Measurements from ENCODE around the gene PRXL2B.
A peak's percentile ranks its signal among the peaks of the same experiment; 100 is the strongest.
"Not testable (repeated sequence)": the region's sequence is repeated elsewhere in the genome, so short reads cannot be mapped to it uniquely, and the experiment has no call there.

Gene PRXL2B, protein sequence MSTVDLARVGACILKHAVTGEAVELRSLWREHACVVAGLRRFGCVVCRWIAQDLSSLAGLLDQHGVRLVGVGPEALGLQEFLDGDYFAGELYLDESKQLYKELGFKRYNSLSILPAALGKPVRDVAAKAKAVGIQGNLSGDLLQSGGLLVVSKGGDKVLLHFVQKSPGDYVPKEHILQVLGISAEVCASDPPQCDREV

DNA sequence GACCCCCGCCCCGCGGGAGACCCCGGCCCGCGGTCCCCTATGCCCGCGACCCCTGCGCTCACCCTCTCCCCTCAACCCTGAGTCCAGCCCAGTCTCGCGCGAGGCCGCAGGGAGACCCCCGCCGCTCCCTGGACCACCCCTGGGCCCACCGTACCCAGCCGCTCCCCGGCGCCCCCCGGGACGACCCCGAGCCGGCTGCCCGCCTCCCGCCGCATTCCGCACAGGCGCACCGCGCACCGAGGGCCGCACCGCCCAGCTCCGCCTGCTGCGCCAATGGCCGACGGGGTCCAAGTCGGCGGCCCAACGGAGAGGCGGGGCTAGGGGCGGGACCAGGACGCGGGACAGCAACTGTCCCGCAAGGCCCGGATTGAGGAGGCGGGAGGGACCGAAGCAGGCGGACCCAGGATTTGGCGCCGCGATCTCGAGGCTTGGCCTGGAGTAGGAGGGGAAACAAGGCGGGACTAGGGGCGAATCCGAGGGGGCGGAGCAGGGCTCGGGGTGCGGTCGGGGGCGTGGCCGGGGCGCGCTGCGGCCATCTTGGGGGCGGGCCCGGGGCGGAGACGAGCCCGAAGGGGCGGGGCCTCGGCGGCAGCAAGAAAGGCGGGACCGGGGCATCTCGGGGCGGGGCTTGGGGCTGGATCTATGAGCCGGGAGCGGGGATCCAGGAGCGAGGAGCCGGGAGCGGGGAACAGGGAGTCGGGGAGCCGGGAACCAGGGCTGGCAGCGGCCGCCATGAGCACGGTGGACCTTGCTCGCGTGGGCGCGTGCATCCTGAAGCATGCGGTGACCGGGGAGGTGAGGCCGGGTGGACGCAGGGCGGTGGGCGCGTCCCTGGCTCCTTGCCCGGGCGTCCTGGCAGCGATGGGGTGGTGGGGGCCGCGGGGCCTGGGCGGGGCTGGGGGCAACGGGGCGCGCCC is at the start of gene PRXL2B:
Gene PRXL2B, plus strand, starts transcription at position 624 of the 917 bp plus-strand sequence. Its CDS starts 109 bp downstream, at position 733.
- peak; percentile 99 for DNase-seq

DNA sequence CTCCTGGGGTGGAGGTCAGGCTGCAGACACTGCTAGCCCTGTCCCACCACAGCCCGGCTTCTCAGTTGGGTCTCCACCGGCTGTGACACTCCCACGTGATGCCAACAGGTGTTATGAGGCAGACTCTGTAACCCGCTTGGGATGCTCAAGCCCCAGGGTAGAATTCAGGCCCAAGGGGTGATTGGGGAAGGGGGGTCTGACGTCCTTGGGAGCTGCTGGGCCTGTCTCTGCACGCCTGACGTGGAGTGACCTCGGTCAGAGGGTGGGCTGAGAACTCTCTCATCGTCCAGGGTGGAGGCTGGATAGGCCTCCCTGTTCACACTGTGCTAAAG is 48.8 kb upstream of the PRXL2B start:
- no peak for DNase-seq

- DNase-seq: no peak
These were observed 48.2 kb upstream of the PRXL2B start for GRCh38 chr1:2538376-2538775.

- no peak for DNase-seq
These were observed 47.7 kb upstream of the PRXL2B start for GRCh38 chr1:2538872-2539271.

DNA sequence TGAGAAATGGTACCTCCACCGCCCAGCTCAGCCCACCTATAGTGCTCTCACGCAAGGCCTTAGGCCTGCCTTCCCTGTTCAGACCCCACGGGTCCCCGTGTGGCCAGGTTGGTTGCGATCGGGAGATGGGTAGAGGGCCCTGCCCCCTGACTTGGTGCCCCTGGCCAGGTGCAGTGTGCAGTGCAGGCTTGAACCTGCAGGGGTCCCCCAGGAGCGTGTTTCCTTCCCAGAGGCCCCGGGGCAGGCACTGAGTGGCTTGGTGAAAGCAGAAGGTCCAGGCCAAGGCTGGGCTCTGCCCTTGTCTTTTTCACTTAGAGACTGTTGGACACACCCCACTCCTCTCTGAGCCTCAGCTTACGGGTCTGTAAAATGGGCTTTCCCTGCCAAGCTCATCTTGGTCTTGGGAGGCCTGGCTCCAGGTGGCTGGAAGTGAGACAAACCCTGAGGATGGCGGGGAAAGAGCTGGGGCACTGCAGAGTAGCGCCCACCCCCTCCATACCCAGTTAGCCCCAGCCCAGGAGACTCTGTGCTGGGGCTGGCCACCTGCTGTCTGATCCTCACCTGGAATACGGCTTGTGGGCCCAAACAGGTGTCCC is 47.2 kb upstream of the PRXL2B start:
- DNase-seq: no peak

DNA sequence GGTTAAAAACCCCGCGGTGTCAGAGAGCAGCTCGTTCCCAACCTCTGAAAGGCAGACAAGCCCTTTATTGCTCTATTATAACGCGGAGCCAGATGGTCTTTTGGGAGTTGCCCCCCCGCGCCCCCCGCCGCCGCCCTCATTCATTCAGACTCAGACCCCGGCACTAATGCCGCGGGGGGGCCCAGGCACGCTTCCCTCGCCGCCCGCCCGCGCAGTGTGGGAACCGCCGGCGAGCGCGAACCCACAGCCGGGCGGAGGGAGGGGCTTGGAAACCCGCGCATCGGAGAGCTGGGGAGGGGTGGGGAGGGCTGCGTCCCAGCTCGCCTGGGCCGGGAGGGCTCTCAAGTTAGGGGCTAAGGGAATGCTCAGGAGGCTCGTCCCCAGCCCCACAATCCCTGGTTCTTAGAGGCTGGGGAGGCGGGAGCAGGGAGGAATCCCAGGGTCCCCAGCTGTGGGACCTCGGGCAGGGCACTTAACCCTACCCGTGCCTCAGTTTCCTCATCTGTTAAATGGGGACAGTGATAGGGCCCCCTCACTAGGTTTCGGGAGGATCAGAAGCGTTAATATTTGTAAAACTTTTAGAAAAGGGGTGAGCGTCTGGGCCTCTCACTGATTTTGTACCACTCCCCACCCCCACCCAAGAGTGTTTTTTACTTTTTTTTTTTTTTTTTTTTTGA is 45.6 kb upstream of the PRXL2B start:
- no peak for DNase-seq

DNA sequence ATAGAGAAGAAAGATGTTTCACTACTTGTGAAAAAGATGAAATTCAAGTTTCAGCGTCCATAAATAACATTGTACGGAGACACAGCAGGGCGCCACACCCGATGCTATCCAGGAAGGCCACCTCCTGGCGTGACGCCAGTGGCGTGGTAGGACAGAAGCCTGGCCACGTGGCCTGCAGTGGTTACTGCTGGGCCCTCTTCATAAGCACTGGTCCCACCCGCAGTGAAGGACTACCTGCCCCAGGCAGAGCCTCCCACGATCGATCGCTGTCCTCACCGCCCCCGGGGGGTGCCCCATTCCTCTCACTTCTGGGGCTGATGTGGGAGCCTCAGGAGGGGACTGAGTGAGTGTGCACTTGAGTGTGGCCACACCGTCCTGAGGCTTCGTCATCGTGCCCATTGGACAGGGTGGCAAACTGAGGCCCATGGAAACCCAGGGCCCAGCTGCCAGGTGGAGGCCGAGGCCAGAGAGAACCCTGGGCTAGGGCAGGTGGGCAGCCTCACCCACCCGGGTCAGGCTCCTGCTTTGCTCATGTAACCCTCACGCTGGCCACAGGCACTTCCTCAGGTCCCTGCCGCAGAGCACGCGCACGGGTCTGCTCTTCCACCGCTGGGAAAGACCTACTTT is 44.8 kb upstream of the PRXL2B start:
- DNase-seq: no peak

- DNase-seq: no peak
These were observed 44.2 kb upstream of the PRXL2B start for GRCh38 chr1:2542246-2542915.

- no peak for DNase-seq
These were observed 43.0 kb upstream of the PRXL2B start for GRCh38 chr1:2543543-2544092.

GRCh38 chr1:2544093-2544874 is 42.3 kb upstream of the PRXL2B start:
- DNase-seq: no peak

GRCh38 chr1:2544875-2545640 is 41.5 kb upstream of the PRXL2B start:
- DNase-seq: no peak

- DNase-seq: peak; percentile 93
These were observed 40.6 kb upstream of the PRXL2B start for GRCh38 chr1:2545754-2546514.

- peak; percentile 95 for DNase-seq
These were observed 39.9 kb upstream of the PRXL2B start for GRCh38 chr1:2546515-2547209.

- peak; percentile 76 for DNase-seq
These were observed 39.1 kb upstream of the PRXL2B start for GRCh38 chr1:2547210-2548067.

DNA sequence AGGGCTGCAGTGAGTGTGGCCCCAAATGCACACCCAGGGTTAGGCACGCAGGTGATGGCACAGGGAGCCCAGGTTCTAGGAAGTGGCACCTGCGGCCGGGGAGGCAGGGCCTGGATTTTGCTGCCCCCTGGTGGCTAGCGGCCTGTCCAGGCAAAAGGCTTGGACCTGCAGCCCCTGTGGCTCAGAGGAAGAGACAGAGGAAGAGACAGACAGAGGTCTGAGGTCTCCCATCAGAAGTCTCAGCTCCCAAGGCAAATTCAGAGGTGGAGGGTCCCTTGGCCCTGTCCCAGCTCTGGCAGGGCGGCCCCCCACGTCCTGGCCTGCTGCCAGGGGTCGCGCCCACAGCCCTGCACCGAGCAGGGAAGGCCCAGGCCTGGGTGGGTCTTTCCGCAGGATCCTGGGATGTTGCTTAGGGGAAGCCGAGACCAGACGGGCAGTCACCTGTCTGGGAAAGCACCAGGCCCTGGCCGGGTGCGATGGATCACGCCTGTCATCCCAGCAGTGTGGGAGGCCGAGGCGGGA is 38.4 kb upstream of the PRXL2B start:
- peak; percentile 91 for DNase-seq

- DNase-seq: not testable (repeated sequence)
These were observed 37.1 kb upstream of the PRXL2B start for GRCh38 chr1:2549367-2550029.

GRCh38 chr1:2550309-2550861 is 36.2 kb upstream of the PRXL2B start:
- not testable (repeated sequence) for DNase-seq

Data from activated CD4-positive, alpha-beta T cell treated with anti-CD3 and anti-CD28 coated beads, Interleukin-2, Interleukin-6, amounts not matched to agents 100 ng/mL and 50 ng/mL, durations not matched to agents 16 hours and 8 hours (primary cell).